Right lobe of liver (tissue), 4 donors: ENCODE results near the gene STOX1.

ENCODE experiments used
- CTCF ChIP-seq, 4 donors: fragments of 200-600 bp in 3 of 4; fragments of 450-650 bp in 1 of 4; IDR thresholded peaks; one replicate each; pipeline versions ENCODE4 v1.5.1 to v1.8.0; 2016 to 2022; ENCODE audit warnings: antibody characterized with exemption in 4 of 4, mild to moderate bottlenecking in 2 of 4
- POLR2A ChIP-seq: fragments of 450-650 bp; IDR thresholded peaks from one replicate; pipeline ENCODE4 v1.6.1; 2017; ENCODE audit warnings: antibody characterized with exemption, mild to moderate bottlenecking
- donor health status: DM: no; HTN: no; CAD: no.
- donor health status: DM: no; HTN: no; CAD: no.
- donor health status: DM: no; HTN: yes; CAD: no.

GRCh38 chr10:68871731-68872342 is 44.5 kb downstream of the STOX1 start:
- TF ChIP-seq CTCF (IDR thresholded peaks at IDR 0.05) (no peak), POLR2A (no peak)
